Cardiac muscle cell (in vitro differentiated cells and primary cell): ENCODE data around the gene CERS6. TPM values are rescaled to one million over a fixed set of nuclear protein-coding genes. Genes with fewer than 3 reads are reported as not detected.

Experiments
- DNase-seq, 2 donors: peaks; one replicate each; pipeline versions ENCODE4 v3.0.0 to v3.0.0-alpha.2; 2010 to 2017; ENCODE audit warnings: low read depth in 1 of 2, low spot score in 1 of 2
- H3K27ac ChIP-seq: fragments of 200-600 bp; sonication (generic); 2 replicates; pipeline ENCODE4 v1.5.1; 2016
- H3K27me3 ChIP-seq: fragments of 200-600 bp; sonication (generic); 2 replicates; pipeline ENCODE4 v1.6.0; 2016; ENCODE audit warnings: control low read depth
- H3K36me3 ChIP-seq: fragments of 200-600 bp; sonication (generic); 2 replicates; pipeline ENCODE4 v1.5.1; 2016; ENCODE audit warnings: control low read depth
- H3K4me1 ChIP-seq: fragments of 200-600 bp; sonication (generic); 2 replicates; pipeline ENCODE4 v1.8.1; 2017; ENCODE audit warnings: low read depth, mild to moderate bottlenecking, mixed run types
- H3K4me3 ChIP-seq: fragments of 200-600 bp; sonication (generic); 2 replicates; pipeline ENCODE4 v1.5.1; 2016; ENCODE audit warnings: mild to moderate bottlenecking
- H3K9me3 ChIP-seq: fragments of 200-600 bp; sonication (generic); 2 replicates; pipeline ENCODE4 v1.5.1; 2017; ENCODE audit warnings: low read depth, mild to moderate bottlenecking, control low read depth
- CTCF ChIP-seq: IDR thresholded peaks from 2 replicates; pipeline ENCODE4 v1.5.1; 2012; ENCODE audit warnings: low read depth, mild to moderate bottlenecking, low read length
- polyA plus RNA-seq: library from polyadenylated mRNA; unstranded; fragments of >200 nt; fragmentation: Nextera tagmentation; extraction: Ambion mirVana; gene quantifications from 2 replicates; pipeline ENCODE4 v1.2.1, GENCODE V29; 2016
- total RNA-seq: library from RNA; depleted of rRNA; stranded (reverse); fragments of >200 nt; gene quantifications from 2 replicates; pipeline ENCODE4 v1.2.3, GENCODE V29; 2016

CERS6 gene
- total and polyA plus RNA-seq, 2 experiments from 2014 or later = 17.1 to 26.6 TPM

- H3K4me3 ChIP-seq = no peak overlapping the region
- TF ChIP-seq CTCF = no peak
- no peaks in the 10 kb centered on the region for H3K27me3 ChIP-seq
- peak; percentile 21 to 39 for DNase-seq
- no peaks in the 10 kb centered on the region for H3K9me3 ChIP-seq
- H3K27ac ChIP-seq = no peak overlapping the region
- no peaks in the 10 kb centered on the region for H3K36me3 ChIP-seq
- H3K4me1 ChIP-seq = peaks cover 12% of the 10 kb centered on the region
Observed at GRCh38 chr2:168798076-168798887, 342.2 kb downstream of the CERS6 start.

DNA sequence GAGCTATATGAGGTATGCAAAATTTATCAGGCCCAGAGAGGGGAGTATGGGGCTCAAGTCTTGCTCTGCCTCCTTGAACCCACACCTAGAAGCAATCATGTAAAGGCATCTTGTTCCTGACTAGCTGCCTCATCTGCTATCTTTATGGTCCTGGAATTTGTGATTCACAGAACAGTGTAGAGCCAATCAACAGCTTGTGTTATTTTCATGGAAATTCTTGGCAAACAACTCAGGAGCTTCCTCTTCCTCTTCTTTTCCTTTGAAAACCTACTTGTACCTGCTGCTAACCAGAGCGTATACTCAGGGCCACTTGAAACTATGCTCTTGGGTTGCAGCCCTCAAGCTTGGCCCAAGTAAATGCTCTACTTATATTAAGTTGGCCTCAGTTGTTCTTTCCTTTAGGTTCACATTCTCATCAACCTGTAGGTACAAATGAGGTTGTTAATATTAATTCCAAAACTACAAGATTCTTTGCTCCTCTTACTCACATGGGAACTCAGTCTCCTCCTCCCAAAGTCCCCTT lies 342.9 kb downstream of the CERS6 start:
- H3K4me3 ChIP-seq = no peak overlapping the region

GRCh38 chr2:168801471-168801870 lies 345.4 kb downstream of the CERS6 start:
- TF ChIP-seq CTCF = no peak
- Histone ChIP-seq H3K9me3 (no peaks in the 10 kb centered on the region), H3K4me3 (no peak overlapping the region), H3K27me3 (no peaks in the 10 kb centered on the region), H3K36me3 (no peaks in the 10 kb centered on the region), H3K4me1 (peaks cover 14% of the 10 kb centered on the region), H3K27ac (peak overlapping the region; percentile 67)
- DNase-seq = no peak

More for the DNA sequence above, 342.9 kb downstream of the CERS6 start:
- Histone ChIP-seq H3K4me1 (peaks cover 14% of the 10 kb centered on the region), H3K36me3 (no peaks in the 10 kb centered on the region), H3K9me3 (no peaks in the 10 kb centered on the region), H3K27me3 (no peaks in the 10 kb centered on the region), H3K27ac (no peak overlapping the region)
- no peak for DNase-seq
- TF ChIP-seq CTCF = no peak

DNA sequence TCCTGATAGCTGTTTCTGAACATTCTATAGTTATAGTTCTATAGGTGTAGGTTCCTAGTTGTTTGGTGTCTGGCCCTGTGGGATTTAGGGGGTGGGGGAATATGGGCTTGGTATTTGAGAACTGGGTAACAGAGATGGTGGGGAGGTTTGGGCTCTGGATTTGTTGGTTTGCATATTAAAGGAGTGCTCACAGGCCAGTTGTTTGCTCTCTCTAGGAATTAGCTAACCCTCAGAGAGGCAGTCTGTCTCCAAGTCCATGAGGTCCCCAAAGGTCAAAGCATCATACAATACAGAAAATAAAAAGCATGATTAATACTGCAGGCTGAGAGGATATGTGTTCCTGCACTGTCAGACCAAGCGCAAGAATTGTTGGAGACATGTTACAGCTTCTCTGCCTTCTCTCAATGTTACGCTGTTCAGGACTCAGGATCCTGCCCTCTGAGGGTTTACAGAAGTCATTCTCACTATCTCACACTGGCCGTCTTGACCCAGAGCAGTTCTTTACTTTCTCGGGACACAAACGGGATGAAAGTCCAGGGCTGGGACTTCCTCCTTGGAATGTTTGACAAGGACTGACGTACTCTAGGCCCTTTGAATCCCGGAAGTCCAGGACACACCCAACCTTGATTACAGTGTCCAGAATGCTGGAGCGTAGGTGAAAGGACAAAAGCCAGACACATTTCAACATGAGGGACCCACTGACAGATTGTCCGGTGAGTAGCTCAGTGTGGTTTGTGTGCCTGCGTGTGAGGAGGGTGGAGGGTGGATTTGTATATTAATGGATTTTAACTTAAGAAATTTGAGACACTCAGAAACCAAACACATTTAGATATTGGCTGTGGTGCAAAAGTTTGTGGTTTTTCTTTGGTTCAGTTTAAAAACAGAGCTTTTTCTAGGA lies 346.1 kb downstream of the CERS6 start, which contains the start of gene NOSTRIN:
Gene NOSTRIN, plus strand, starts transcription at position 677 of the 898 bp plus-strand sequence. Its CDS starts 10 bp downstream, at position 687.
- H3K4me1 ChIP-seq = peaks cover 14% of the 10 kb centered on the region
- peak within 1 kb of the TSS; percentile 67 for H3K27ac ChIP-seq
- H3K27me3 ChIP-seq = no peaks in the 10 kb centered on the region
- DNase-seq = peak; percentile 52 to 68
- H3K36me3 ChIP-seq = no peaks in the 10 kb centered on the region
- H3K4me3 ChIP-seq = no peak within 1 kb of the TSS
- no peaks in the 10 kb centered on the region for H3K9me3 ChIP-seq
- no peak for TF ChIP-seq CTCF

- TF ChIP-seq CTCF = no peak
- peaks cover 14% of the 10 kb centered on the region for H3K4me1 ChIP-seq
- no peaks in the 10 kb centered on the region for H3K27me3 ChIP-seq
- no peaks in the 10 kb centered on the region for H3K36me3 ChIP-seq
- H3K27ac ChIP-seq = peak overlapping the region; percentile 67
- no peak for DNase-seq
- no peaks in the 10 kb centered on the region for H3K9me3 ChIP-seq
- H3K4me3 ChIP-seq = no peak overlapping the region
Observed at GRCh38 chr2:168802859-168803725, 347.0 kb downstream of the CERS6 start.
